Body of pancreas (tissue), 4 donors: Measurements from ENCODE around the gene ASPDH.

Source experiments
- POLR2A ChIP-seq, 3 donors: fragments of 450-650 bp; IDR thresholded peaks; one replicate each; pipeline ENCODE4 v1.6.1; 2016; ENCODE audit warnings: antibody characterized with exemption in 3 of 3, mild to moderate bottlenecking in 2 of 3
- TF ChIP-seq, protein P1 (sequence below), 7 experiments: fragments of 450-650 bp in 4 of 7; fragments of 200-600 bp in 3 of 7; sonication (generic) in 3 of 7; IDR thresholded peaks; one replicate each; pipeline ENCODE4 v1.5.1; 2016 to 2019; ENCODE audit warnings: antibody characterized with exemption in 7 of 7

DNA sequence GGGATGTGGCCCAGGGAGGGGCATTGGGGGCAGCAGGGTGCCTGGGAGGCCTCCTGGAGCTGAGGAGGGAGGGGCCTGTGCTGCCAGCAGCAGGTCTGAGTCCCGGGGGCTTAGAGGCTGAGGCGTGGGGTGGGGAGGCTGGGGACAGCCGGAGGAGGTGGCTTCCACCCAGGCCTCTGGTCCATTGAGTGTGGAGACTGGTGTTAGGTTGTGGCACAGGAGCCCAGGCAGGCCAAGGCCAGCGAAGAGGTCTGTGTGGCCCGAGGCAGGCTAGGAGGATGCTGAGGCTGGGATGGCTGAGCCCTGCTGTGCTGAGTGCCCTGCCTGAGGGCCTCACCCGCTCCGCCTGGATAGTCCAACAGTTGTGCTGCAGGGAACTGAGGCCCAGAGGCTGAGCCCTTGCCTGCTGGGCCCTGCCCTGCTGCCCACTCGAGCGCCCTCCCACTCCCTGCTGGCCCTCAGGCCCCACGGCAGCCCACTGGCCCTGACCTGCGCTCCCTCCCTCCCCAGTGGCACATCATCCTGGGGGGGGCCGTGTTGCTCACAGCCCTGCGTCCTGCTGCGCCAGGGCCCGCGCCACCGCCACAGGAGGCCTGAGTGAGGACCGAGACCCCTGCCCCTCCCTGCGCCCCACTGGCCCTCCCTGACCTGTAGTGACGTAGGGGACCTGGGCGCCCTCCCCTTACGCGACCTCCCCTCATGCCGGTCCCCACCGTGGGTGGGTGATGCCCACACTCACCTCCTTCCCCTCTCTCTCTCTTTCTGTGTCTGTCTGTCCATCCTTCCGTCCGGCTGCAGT lies 32.2 kb downstream of the ASPDH start:
- TF ChIP-seq POLR2A (IDR thresholded peaks at IDR 0.05): no peak
- TF ChIP-seq, protein P1, sequence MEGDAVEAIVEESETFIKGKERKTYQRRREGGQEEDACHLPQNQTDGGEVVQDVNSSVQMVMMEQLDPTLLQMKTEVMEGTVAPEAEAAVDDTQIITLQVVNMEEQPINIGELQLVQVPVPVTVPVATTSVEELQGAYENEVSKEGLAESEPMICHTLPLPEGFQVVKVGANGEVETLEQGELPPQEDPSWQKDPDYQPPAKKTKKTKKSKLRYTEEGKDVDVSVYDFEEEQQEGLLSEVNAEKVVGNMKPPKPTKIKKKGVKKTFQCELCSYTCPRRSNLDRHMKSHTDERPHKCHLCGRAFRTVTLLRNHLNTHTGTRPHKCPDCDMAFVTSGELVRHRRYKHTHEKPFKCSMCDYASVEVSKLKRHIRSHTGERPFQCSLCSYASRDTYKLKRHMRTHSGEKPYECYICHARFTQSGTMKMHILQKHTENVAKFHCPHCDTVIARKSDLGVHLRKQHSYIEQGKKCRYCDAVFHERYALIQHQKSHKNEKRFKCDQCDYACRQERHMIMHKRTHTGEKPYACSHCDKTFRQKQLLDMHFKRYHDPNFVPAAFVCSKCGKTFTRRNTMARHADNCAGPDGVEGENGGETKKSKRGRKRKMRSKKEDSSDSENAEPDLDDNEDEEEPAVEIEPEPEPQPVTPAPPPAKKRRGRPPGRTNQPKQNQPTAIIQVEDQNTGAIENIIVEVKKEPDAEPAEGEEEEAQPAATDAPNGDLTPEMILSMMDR (IDR thresholded peaks at IDR 0.05): no peak
